ENCODE measurements around the gene CACNA1D.

GRCh38 chr3:53708001-53708621, 213.7 kb downstream of the CACNA1D start:
- TF ChIP-seq POLR2A (IDR thresholded peaks at IDR 0.05; ENCODE audit: low read depth, low read length) (no peak), POLR2AphosphoS5 (IDR thresholded peaks at IDR 0.05; ENCODE audit: low read depth, low read length) (no peak), TAF1 (IDR thresholded peaks at IDR 0.05; ENCODE audit: borderline replicate concordance, low read depth, low read length) (no peak)

All from GM12892 (cell line).